ENCODE data around the gene CPTP.

CPTP gene

GRCh38 chr1:1374589-1374928 is 50.0 kb downstream of the CPTP start:
- DNase-seq (ENCODE audit: low spot score) (no peak), ATAC-seq (ENCODE audit: low read depth) (no peak; the same call in 2 of the 3 replicates)
- H3K4me1 ChIP-seq (ENCODE audit: insufficient read depth, poor library complexity, severe bottlenecking): peaks cover 4% of the 10 kb centered on the region
- TF ChIP-seq CTCF (IDR thresholded peaks at IDR 0.05; ENCODE audit: poor library complexity, severe bottlenecking): no peak
- H3K36me3 ChIP-seq (ENCODE audit: low read depth): peaks cover 8% of the 10 kb centered on the region
- no peaks in the 10 kb centered on the region for H3K27me3 ChIP-seq (ENCODE audit: insufficient read depth, poor library complexity, severe bottlenecking)
- H3K4me3 ChIP-seq (ENCODE audit: severe bottlenecking): peak overlapping the region; percentile 78
- H3K27ac ChIP-seq (ENCODE audit: poor library complexity, severe bottlenecking): peak overlapping the region; percentile 63
- no peaks in the 10 kb centered on the region for H3K9me3 ChIP-seq (ENCODE audit: severe bottlenecking)

- H3K36me3 ChIP-seq (ENCODE audit: low read depth): peaks cover 8% of the 10 kb centered on the region
- H3K4me3 ChIP-seq (ENCODE audit: severe bottlenecking): peak within 1 kb of the TSS; percentile 78
- peaks cover 4% of the 10 kb centered on the region for H3K4me1 ChIP-seq (ENCODE audit: insufficient read depth, poor library complexity, severe bottlenecking)
- TF ChIP-seq CTCF (IDR thresholded peaks at IDR 0.05; ENCODE audit: poor library complexity, severe bottlenecking): peak; percentile 22
- peak; percentile 93 for ATAC-seq (ENCODE audit: low read depth)
- DNase-seq (ENCODE audit: low spot score): peak; percentile 98
- no peaks in the 10 kb centered on the region for H3K9me3 ChIP-seq (ENCODE audit: severe bottlenecking)
- peak within 1 kb of the TSS; percentile 63 for H3K27ac ChIP-seq (ENCODE audit: poor library complexity, severe bottlenecking)
- H3K27me3 ChIP-seq (ENCODE audit: insufficient read depth, poor library complexity, severe bottlenecking): no peaks in the 10 kb centered on the region
These were observed 50.5 kb downstream of the CPTP start, which contains the start of gene AURKAIP1 for GRCh38 chr1:1374929-1375662. Gene AURKAIP1 (minus strand): TSS chr1:1375207. CDS start chr1:1374756, 451 bp downstream.

- H3K36me3 ChIP-seq (ENCODE audit: low read depth): peaks cover 8% of the 10 kb centered on the region
- H3K9me3 ChIP-seq (ENCODE audit: severe bottlenecking): no peaks in the 10 kb centered on the region
- DNase-seq (ENCODE audit: low spot score): no peak
- no peak for TF ChIP-seq CTCF (IDR thresholded peaks at IDR 0.05; ENCODE audit: poor library complexity, severe bottlenecking)
- no peak overlapping the region for H3K4me3 ChIP-seq (ENCODE audit: severe bottlenecking)
- peaks cover 4% of the 10 kb centered on the region for H3K4me1 ChIP-seq (ENCODE audit: insufficient read depth, poor library complexity, severe bottlenecking)
- H3K27me3 ChIP-seq (ENCODE audit: insufficient read depth, poor library complexity, severe bottlenecking): no peaks in the 10 kb centered on the region
- H3K27ac ChIP-seq (ENCODE audit: poor library complexity, severe bottlenecking): peak overlapping the region; percentile 63
- ATAC-seq (ENCODE audit: low read depth): no peak
These were observed 52.1 kb downstream of the CPTP start for GRCh38 chr1:1376551-1377226.

- Histone ChIP-seq H3K9me3 (ENCODE audit: severe bottlenecking) (no peaks in the 10 kb centered on the region), H3K4me3 (ENCODE audit: severe bottlenecking) (no peak overlapping the region), H3K27me3 (ENCODE audit: insufficient read depth, poor library complexity, severe bottlenecking) (no peaks in the 10 kb centered on the region), H3K36me3 (ENCODE audit: low read depth) (peaks cover 8% of the 10 kb centered on the region), H3K27ac (ENCODE audit: poor library complexity, severe bottlenecking) (no peak overlapping the region), H3K4me1 (ENCODE audit: insufficient read depth, poor library complexity, severe bottlenecking) (peaks cover 4% of the 10 kb centered on the region)
- no peak for TF ChIP-seq CTCF (IDR thresholded peaks at IDR 0.05; ENCODE audit: poor library complexity, severe bottlenecking)
- DNase-seq (ENCODE audit: low spot score) (no peak), ATAC-seq (ENCODE audit: low read depth) (no peak)
These were observed 53.1 kb downstream of the CPTP start for GRCh38 chr1:1377540-1378205.
